PC-3 (cell line): ENCODE measurements around the gene AJM1. TPM values are rescaled to one million over a fixed set of nuclear protein-coding genes. Genes with fewer than 3 reads are reported as not detected.

Source experiments
- ATAC-seq: fragments of 200-7000 bp; cut with Tn5 transposase; 2 replicates; pipeline ENCODE4 v1.9.1; 2020; ENCODE audit warnings: mild to moderate bottlenecking, moderate library complexity
- BruUV-seq: library from RNA; stranded (reverse); fragments of 400-500 nt; replicated peaks from 2 replicates; lab custom pipeline; 2021; lab: Mats Ljungman, UMichigan
- CTCF ChIA-PET: fragments of 300-600 bp; sonication (Branson Sonifier 250); formaldehyde crosslinking; loops from one replicate; lab custom pipeline; 2022; ENCODE audit warnings: antibody characterized with exemption; lab: Charles Lee
- POLR2A ChIA-PET: fragments of 300-600 bp; sonication (Branson Sonifier 250); formaldehyde crosslinking; loops from one replicate; lab custom pipeline; 2022; ENCODE audit warnings: antibody characterized with exemption; ENCODE audit not compliant: unreplicated experiment; lab: Charles Lee
- DNase-seq: peaks from one replicate; pipeline ENCODE4 v3.0.0-alpha.2; 2015
- H2AFZ ChIP-seq: fragments of 300-600 bp; sonication (generic); 2 replicates; pipeline ENCODE4 v1.6.0; 2016; ENCODE audit warnings: antibody characterized with exemption, low read length
- H3F3A ChIP-seq: fragments of 300-600 bp; sonication (generic); one replicate; pipeline ENCODE4 v1.6.0; 2017; ENCODE audit warnings: antibody characterized with exemption, low read length, control low read depth, mild to moderate bottlenecking; ENCODE audit not compliant: unreplicated experiment
- H3K27ac ChIP-seq: fragments of 300-600 bp; sonication (generic); 2 replicates; pipeline ENCODE4 v1.5.1; 2016; ENCODE audit warnings: mild to moderate bottlenecking, low read length
- H3K27me3 ChIP-seq: fragments of 300-600 bp; sonication (generic); 2 replicates; pipeline ENCODE4 v1.6.1; 2016; ENCODE audit warnings: low read length, mixed read lengths
- H3K36me3 ChIP-seq: fragments of 300-600 bp; sonication (generic); 2 replicates; pipeline ENCODE4 v1.6.1; 2016; ENCODE audit warnings: low read depth, mixed run types, low read length, mixed read lengths
- H3K4me1 ChIP-seq: fragments of 300-600 bp; sonication (generic); 2 replicates; pipeline ENCODE4 v1.5.1; 2016; ENCODE audit warnings: low read length; ENCODE audit not compliant: insufficient read depth
- H3K4me2 ChIP-seq: fragments of 300-600 bp; sonication (generic); 2 replicates; pipeline ENCODE4 v1.6.0; 2016; ENCODE audit warnings: low read length
- H3K4me3 ChIP-seq: fragments of 300-600 bp; sonication (generic); 2 replicates; pipeline ENCODE4 v1.5.1; 2016; ENCODE audit warnings: mild to moderate bottlenecking, low read length, mixed read lengths
- H3K79me2 ChIP-seq: fragments of 300-600 bp; sonication (generic); 2 replicates; pipeline ENCODE4 v1.6.1; 2017; ENCODE audit warnings: low read length, mixed read lengths
- H3K9ac ChIP-seq: fragments of 300-600 bp; sonication (generic); 2 replicates; pipeline ENCODE4 v1.6.0; 2016; ENCODE audit warnings: mild to moderate bottlenecking, low read length
- H3K9me2 ChIP-seq: fragments of 300-600 bp; sonication (generic); replicated peaks from 2 replicates; pipeline ENCODE4 v1.6.1; 2016; ENCODE audit warnings: mixed run types, low read length, mixed read lengths
- H3K9me3 ChIP-seq: fragments of 300-600 bp; sonication (generic); 2 replicates; pipeline ENCODE4 v1.6.1; 2016; ENCODE audit warnings: low read length, mixed read lengths
- H4K20me1 ChIP-seq: fragments of 300-600 bp; sonication (generic); 2 replicates; pipeline ENCODE4 v1.6.1; 2016; ENCODE audit warnings: low read length, mixed read lengths
- CTCF ChIP-seq: fragments of 300-600 bp; sonication (generic); conservative IDR thresholded peaks from 2 replicates; pipeline ENCODE4 v1.5.1; 2017; ENCODE audit warnings: antibody characterized with exemption, low read depth, mild to moderate bottlenecking, low read length
- EZH2 ChIP-seq: fragments of 300-600 bp; sonication (generic); IDR thresholded peaks from one replicate; pipeline ENCODE4 v1.6.1; 2017; ENCODE audit warnings: antibody characterized with exemption, mild to moderate bottlenecking, low read length; ENCODE audit not compliant: unreplicated experiment
- EZH2phosphoT487 ChIP-seq: fragments of 300-600 bp; sonication (generic); IDR thresholded peaks from 2 replicates; pipeline ENCODE4 v1.6.1; 2018; ENCODE audit warnings: mild to moderate bottlenecking, antibody characterized with exemption, low read length, borderline replicate concordance
- intact Hi-C: fragments of 100-400 bp; cut with micrococcal nuclease; formaldehyde crosslinking; loops from 2 replicates; pipeline ENCODE4 v1.9.0; 2023
- total RNA-seq: library from RNA; depleted of rRNA; stranded (reverse); fragments of >200 nt; gene quantifications from 2 replicates; pipeline ENCODE4 v1.2.3, GENCODE V29; 2014

AJM1 gene
- total RNA-seq, 1 experiment from 2014 or later: 1.4 TPM

GRCh38 chr9:136825295-136826187, 16.7 kb upstream of the AJM1 start:
- Histone ChIP-seq H3K36me3 (peaks cover 8% of the 10 kb centered on the region; the same call in 1 of the 2 replicates), H3K27ac (no peak overlapping the region), H3K79me2 (no peaks in the 10 kb centered on the region), H3K4me1 (no peaks in the 10 kb centered on the region), H3K4me3 (no peak overlapping the region), H3K9ac (no peak overlapping the region), H3K9me2 (no peaks in the 10 kb centered on the region), H3F3A (no peaks in the 10 kb centered on the region), H4K20me1 (no peaks in the 10 kb centered on the region), H3K9me3 (no peaks in the 10 kb centered on the region), H2AFZ (no peak overlapping the region), H3K27me3 (no peaks in the 10 kb centered on the region), H3K4me2 (no peak overlapping the region)
- no peak for DNase-seq
- BruUV-seq: no TSS peak
- intact Hi-C loops: no loop called here
- CTCF ChIA-PET: no interaction called here
- ATAC-seq: no peak
- TF ChIP-seq CTCF (no peak), EZH2 (no peak), EZH2phosphoT487 (no peak)
- POLR2A ChIA-PET: no interaction called here

DNA sequence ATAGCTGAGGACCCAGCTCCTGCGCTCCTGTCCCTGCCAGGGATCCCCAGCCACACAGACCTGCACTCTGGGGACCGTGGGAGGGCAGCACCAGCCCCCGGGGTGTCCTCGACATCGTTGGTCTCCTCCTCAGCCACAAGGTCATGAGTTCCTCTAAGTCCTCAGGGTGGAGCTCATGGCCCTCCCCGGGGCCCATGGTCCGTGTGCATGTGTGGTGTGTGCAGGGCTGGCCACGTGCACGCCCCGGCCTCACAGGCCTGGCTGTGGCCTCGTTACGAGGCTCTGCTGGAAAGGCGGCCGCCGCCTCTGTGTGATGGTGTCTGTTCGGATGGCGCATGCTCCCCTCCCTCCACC, 16.1 kb upstream of the AJM1 start:
- Histone ChIP-seq H4K20me1 (no peaks in the 10 kb centered on the region), H3K9me3 (no peaks in the 10 kb centered on the region)

More for the DNA sequence above, 16.1 kb upstream of the AJM1 start:
- H3K27me3 ChIP-seq: no peaks in the 10 kb centered on the region
- H3K4me3 ChIP-seq: no peak overlapping the region
- BruUV-seq: no TSS peak
- DNase-seq (no peak), ATAC-seq (no peak)
- no peak overlapping the region for H3K27ac ChIP-seq
- H3K4me2 ChIP-seq: no peak overlapping the region
- no peaks in the 10 kb centered on the region for H3K9me2 ChIP-seq
- no peaks in the 10 kb centered on the region for H3F3A ChIP-seq
- ChIA-PET POLR2A (no interaction called here), CTCF (no interaction called here)
- no peak for TF ChIP-seq EZH2phosphoT487
- no peak for TF ChIP-seq EZH2
- TF ChIP-seq CTCF: no peak
- no peak overlapping the region for H3K9ac ChIP-seq
- no peak overlapping the region for H2AFZ ChIP-seq
- no peaks in the 10 kb centered on the region for H3K79me2 ChIP-seq
- peaks cover 8% of the 10 kb centered on the region; the same call in 1 of the 2 replicates for H3K36me3 ChIP-seq
- no peaks in the 10 kb centered on the region for H3K4me1 ChIP-seq
- intact Hi-C loops: no loop called here
